Small intestine (tissue), 7 donors: Measurements from ENCODE around the gene TMEM151A. TPM values are rescaled to one million over a fixed set of nuclear protein-coding genes. Genes with fewer than 3 reads are reported as not detected.
A peak's percentile ranks its signal among the peaks of the same experiment; 100 is the strongest.

Source experiments
- DNase-seq, 2 donors: peaks; one replicate each; pipeline versions ENCODE4 v3.0.0 to v3.0.0-alpha.2; 2013
- FAIRE-seq: peaks from 2 replicates; lab custom pipeline; 2012; peaks lifted over from hg19 to GRCh38; lab: Jason Lieb, UNC
- H3K27ac ChIP-seq, 3 donors: one replicate each; pipeline ENCODE4 v1.5.1; 2013; ENCODE audit warnings: low read length in 2 of 3, mild to moderate bottlenecking in 2 of 3, control low read depth in 1 of 3, inconsistent platforms in 1 of 3, low read depth in 1 of 3, moderate library complexity in 1 of 3
- H3K27me3 ChIP-seq, 3 donors: one replicate each; pipeline ENCODE4 v1.6.1; 2013; ENCODE audit warnings: low read length in 3 of 3, inconsistent platforms in 1 of 3; ENCODE audit not compliant: control insufficient read depth in 3 of 3, insufficient read depth in 3 of 3
- H3K36me3 ChIP-seq, 3 donors: one replicate each; pipeline ENCODE4 v1.6.1; 2013; ENCODE audit warnings: low read length in 3 of 3, inconsistent platforms in 1 of 3, low read depth in 1 of 3, mild to moderate bottlenecking in 1 of 3, moderate library complexity in 1 of 3; ENCODE audit not compliant: control insufficient read depth in 3 of 3, insufficient read depth in 2 of 3
- H3K4me1 ChIP-seq, 3 donors: one replicate each; pipeline ENCODE4 v1.6.1; 2013; ENCODE audit warnings: low read length in 2 of 3, inconsistent platforms in 1 of 3, low read depth in 1 of 3, mild to moderate bottlenecking in 1 of 3, moderate library complexity in 1 of 3; ENCODE audit not compliant: control insufficient read depth in 3 of 3, insufficient read depth in 2 of 3
- H3K4me3 ChIP-seq, 3 donors: one replicate each; pipeline ENCODE4 v1.5.1; 2013; ENCODE audit warnings: low read length in 3 of 3, control low read depth in 1 of 3, inconsistent platforms in 1 of 3, low read depth in 1 of 3, mild to moderate bottlenecking in 1 of 3, moderate library complexity in 1 of 3
- H3K9me3 ChIP-seq, 2 donors: one replicate each; pipeline ENCODE4 v1.6.1; 2013; ENCODE audit warnings: low read depth in 1 of 2, low read length in 1 of 2; ENCODE audit not compliant: control insufficient read depth in 2 of 2, insufficient read depth in 1 of 2
- WGBS, 3 donors: extraction: QIAGEN DNeasy Blood & Tissue Kit; methylation state at CpG; one replicate each; pipeline ENCODE4 v1.1.7; 2013; 5-methylcytosine and 5-hydroxymethylcytosine counted together
- polyA plus RNA-seq, 4 donors: library from polyadenylated mRNA; stranded (reverse) in 3 of 4; unstranded in 1 of 4; fragments of 200-250 nt in 3 of 4; fragments of 120-200 nt in 1 of 4; gene quantifications; one replicate each; pipeline versions ENCODE4 v1.2.1 to v1.2.3, GENCODE V29; 2013
- donor health status: healthy with polysubstance abuse.
- donor health status: control.
- donor health status: control.
- donor health status: Bipolar disorder and iron deficiency.
- donor health status: healthy.

TMEM151A gene
- polyA plus RNA-seq, 4 donors, result 0.44 to 0.91 (median 0.54) TPM; not detected in 1

- Histone ChIP-seq H3K4me3 (peak overlapping the region; percentile 72 to 82 (median 74)), H3K36me3 (peaks cover 0 to 49% (median 0%) of the 10 kb centered on the region in 3 donors), H3K4me1 (peaks cover 5 to 36% (median 8%) of the 10 kb centered on the region in 3 donors), H3K9me3 (no peaks in the 10 kb centered on the region), H3K27ac (peak overlapping the region; percentile 86 to 97 (median 97)), H3K27me3 (peaks cover 0 to 22% (median 5%) of the 10 kb centered on the region in 3 donors)
- WGBS, 3 donors, result 41 to 47% (median 47%) methylated on average over 18 to 20 of the region's 20 CpGs
- no peak for DNase-seq
- no peak for FAIRE-seq
Measured at GRCh38 chr11:66287889-66288670, 3.6 kb upstream of the TMEM151A start.

DNA sequence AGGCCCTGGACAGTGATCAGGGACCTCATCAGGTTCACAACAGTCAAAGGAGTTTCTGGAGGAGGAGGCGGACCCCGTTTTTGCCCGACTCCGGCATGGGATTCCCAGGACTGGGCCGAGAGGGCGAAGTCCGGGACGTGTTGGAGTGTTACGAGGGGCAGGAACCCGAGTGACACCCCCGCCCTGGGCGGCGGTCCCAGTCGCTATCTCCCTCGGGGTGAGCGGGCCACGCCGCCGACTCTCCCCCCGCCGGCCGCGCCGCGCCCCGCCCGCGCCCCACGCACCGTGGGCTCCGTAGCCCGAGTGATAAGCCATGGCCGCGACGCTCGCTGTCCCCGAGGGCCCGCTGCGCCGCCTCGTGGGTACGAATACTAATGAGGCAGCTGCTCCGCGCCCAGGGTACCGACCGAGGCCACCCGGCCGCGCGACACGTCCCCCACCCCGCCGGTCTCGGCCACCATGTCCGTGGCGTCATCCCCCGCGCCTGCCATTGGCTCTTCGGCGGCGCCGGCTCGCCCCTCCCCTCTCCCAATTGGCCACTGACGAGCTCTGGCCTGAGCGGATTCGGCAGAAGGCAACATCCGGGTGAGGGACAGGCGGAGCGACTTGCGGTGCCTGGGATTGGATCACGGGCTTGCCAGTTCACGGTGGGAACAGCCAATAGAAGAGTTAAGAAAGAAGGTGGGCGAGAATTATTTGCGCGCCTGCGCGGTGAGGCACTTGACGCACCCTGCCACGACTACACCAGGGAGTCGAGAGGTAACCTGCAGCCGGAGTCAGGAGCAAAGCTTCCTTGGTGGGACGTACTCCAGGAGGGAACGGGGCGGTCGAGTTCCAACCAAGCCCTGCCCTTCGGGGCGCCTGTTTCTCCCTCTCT lies 2.8 kb upstream of the TMEM151A start, which contains the start of gene YIF1A:
Gene YIF1A, minus strand, starts transcription at position 473 of the 877 bp plus-strand sequence. Its CDS starts 158 bp downstream, at position 315.
- peak; percentile 99 to 100 for DNase-seq
- Histone ChIP-seq H3K4me3 (peak within 1 kb of the TSS; percentile 72 to 82 (median 74)), H3K9me3 (no peaks in the 10 kb centered on the region), H3K27me3 (peaks cover 0 to 28% (median 5%) of the 10 kb centered on the region in 3 donors), H3K27ac (peak within 1 kb of the TSS; percentile 97 to 99 (median 97)), H3K4me1 (peaks cover 5 to 36% (median 8%) of the 10 kb centered on the region in 3 donors), H3K36me3 (peaks cover 0 to 41% (median 0%) of the 10 kb centered on the region in 3 donors)
- FAIRE-seq, result peak; percentile 67
- 0 to 1% (median 1%) methylated on average over 51 to 87 of the region's 87 CpGs for WGBS, 3 donors

- H3K36me3 ChIP-seq, result peaks cover 0 to 33% (median 0%) of the 10 kb centered on the region in 3 donors
- peaks cover 0 to 29% (median 5%) of the 10 kb centered on the region in 3 donors for H3K27me3 ChIP-seq
- peak overlapping the region; percentile 40 to 82 (median 62) for H3K4me3 ChIP-seq
- no peaks in the 10 kb centered on the region for H3K9me3 ChIP-seq
- peak in 1 of 2 donors; percentile 87 for DNase-seq
- 7 to 10% (median 9%) methylated on average over 34 to 36 of the region's 36 CpGs for WGBS, 3 donors
- H3K27ac ChIP-seq, result peak overlapping the region; percentile 96 to 99 (median 97)
- H3K4me1 ChIP-seq, result peaks cover 5 to 36% (median 8%) of the 10 kb centered on the region in 3 donors
- no peak for FAIRE-seq
Measured at GRCh38 chr11:66289548-66290329, 2.0 kb upstream of the TMEM151A start.

- no peak for FAIRE-seq
- 69 to 76% (median 71%) methylated on average over 2 of the region's 2 CpGs for WGBS, 3 donors
- H3K27me3 ChIP-seq, result peaks cover 0 to 29% (median 5%) of the 10 kb centered on the region in 3 donors
Measured at GRCh38 chr11:66290330-66290621, 1.4 kb upstream of the TMEM151A start.

DNA sequence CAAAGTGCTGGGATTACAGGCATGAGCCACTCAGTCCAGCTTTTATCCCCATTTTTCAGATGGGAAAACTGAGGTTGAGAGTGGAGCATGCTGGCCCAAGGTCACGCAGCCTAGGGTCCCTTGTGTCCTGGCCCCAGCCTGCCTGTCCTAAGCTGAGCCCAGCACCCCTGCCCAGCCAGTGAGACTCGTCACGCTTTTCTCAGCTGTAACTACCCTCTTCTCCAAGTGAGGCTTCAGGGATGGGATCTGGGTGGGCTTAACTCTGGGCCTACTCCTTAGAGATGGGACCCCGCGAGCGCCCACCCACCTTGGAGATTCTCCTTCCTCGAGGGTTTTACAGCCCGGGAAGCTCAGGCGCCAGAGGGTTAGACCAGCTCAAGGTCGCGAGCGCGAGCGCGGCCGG lies 390 bp upstream of the TMEM151A start:
- no peak for FAIRE-seq
- no peak for DNase-seq
- peaks cover 5 to 36% (median 8%) of the 10 kb centered on the region in 3 donors for H3K4me1 ChIP-seq
- H3K27ac ChIP-seq, result no peak overlapping the region
- H3K36me3 ChIP-seq, result peaks cover 0 to 17% (median 0%) of the 10 kb centered on the region in 3 donors
- 11 to 17% (median 17%) methylated on average over 13 to 16 of the region's 16 CpGs for WGBS, 3 donors
- H3K27me3 ChIP-seq, result peaks cover 0 to 31% (median 5%) of the 10 kb centered on the region in 3 donors
- peak overlapping the region in 2 of 3 donors; percentile 21 to 59 for H3K4me3 ChIP-seq
- no peaks in the 10 kb centered on the region for H3K9me3 ChIP-seq

More at GRCh38 chr11:66290330-66290621, 1.4 kb upstream of the TMEM151A start:
- no peak for DNase-seq
- peak overlapping the region in 1 of 3 donors; percentile 99 for H3K27ac ChIP-seq
- H3K9me3 ChIP-seq, result no peaks in the 10 kb centered on the region
- peak overlapping the region in 1 of 3 donors; percentile 62 for H3K4me3 ChIP-seq
- peaks cover 5 to 36% (median 8%) of the 10 kb centered on the region in 3 donors for H3K4me1 ChIP-seq
- H3K36me3 ChIP-seq, result peaks cover 0 to 27% (median 0%) of the 10 kb centered on the region in 3 donors

GRCh38 chr11:66292543-66293332 lies 1.0 kb downstream of the TMEM151A start:
- DNase-seq (no peak), FAIRE-seq (no peak)
- H3K27ac ChIP-seq, result no peak overlapping the region
- H3K27me3 ChIP-seq, result peaks cover 0 to 43% (median 5%) of the 10 kb centered on the region in 3 donors
- H3K9me3 ChIP-seq, result no peaks in the 10 kb centered on the region
- WGBS, 3 donors, result 20 to 47% (median 36%) methylated on average over 15 to 17 of the region's 17 CpGs
- H3K4me1 ChIP-seq, result peaks cover 5 to 23% (median 8%) of the 10 kb centered on the region in 3 donors
- H3K4me3 ChIP-seq, result no peak overlapping the region
- H3K36me3 ChIP-seq, result peaks cover 0 to 4% (median 0%) of the 10 kb centered on the region in 3 donors

GRCh38 chr11:66293352-66293751 lies 1.7 kb downstream of the TMEM151A start:
- 42 to 66% (median 44%) methylated on average over 4 of the region's 4 CpGs for WGBS, 3 donors
- Histone ChIP-seq H3K9me3 (no peaks in the 10 kb centered on the region), H3K36me3 (no peaks in the 10 kb centered on the region), H3K27me3 (peaks cover 0 to 47% (median 5%) of the 10 kb centered on the region in 3 donors), H3K4me1 (peaks cover 5 to 17% (median 8%) of the 10 kb centered on the region in 3 donors), H3K4me3 (no peak overlapping the region), H3K27ac (no peak overlapping the region)
- FAIRE-seq (no peak), DNase-seq (no peak)
